Left cardiac atrium (tissue), 4 donors: ENCODE results near the gene RUNX2. TPM values are rescaled to one million over a fixed set of nuclear protein-coding genes. Genes with fewer than 3 reads are reported as not detected.
A peak's percentile ranks its signal among the peaks of the same experiment; 100 is the strongest.

Experiments used
- ATAC-seq, 2 donors: fragments of 200-7000 bp; cut with Tn5 transposase; one replicate each; pipeline ENCODE4 v1.9.1; 2020; ENCODE audit warnings: mild to moderate bottlenecking in 2 of 2, moderate library complexity in 2 of 2
- DNase-seq: peaks from one replicate; pipeline ENCODE4 v3.0.0-alpha.2; 2020
- intact Hi-C, 2 donors: fragments of 100-400 bp; cut with DNase I; formaldehyde crosslinking; loops; one replicate each; pipeline versions ENCODE4 v1.14.1 to v1.15.1; 2022 to 2023
- total RNA-seq, 2 donors: library from RNA; stranded (reverse); fragmentation: NEBNext Ultra II Directional; extraction: Animal tissue kit (Norgen Biotek cat#: 25700); gene quantifications; one replicate each; pipeline ENCODE4 v1.2.1, GENCODE V29; 2021
- donor health status: DM: no; HTN: yes; CAD: no.
- donor health status: DM: no; HTN: yes; CAD: no; lungs with severe emphysema.
- donor health status: DM: yes; HTN: yes; CAD: no.
- donor health status: Dilated cardiomyopathy.

Gene RUNX2
- total RNA-seq, 2 donors from 2014 or later = 0.44 to 0.68 TPM

- ATAC-seq (no peak), DNase-seq (no peak)
- intact Hi-C loops = loop anchor here in 1 of 2 donors (2.0 kb wide), 1 partner anchor 18 kb away; no protein-coding TSS in a partner anchor
Observed at GRCh38 chr6:45344900-45345299, 16.8 kb downstream of the RUNX2 start.

GRCh38 chr6:45350186-45350710, 22.1 kb downstream of the RUNX2 start:
- DNase-seq (no peak), ATAC-seq (no peak)
- intact Hi-C loops = no loop called here

GRCh38 chr6:45351076-45351475, 22.9 kb downstream of the RUNX2 start:
- intact Hi-C loops = no loop called here
- DNase-seq (no peak), ATAC-seq (no peak)

- intact Hi-C loops = no loop called here
- no peak for ATAC-seq
- DNase-seq = no peak
Observed at GRCh38 chr6:45351667-45352066, 23.5 kb downstream of the RUNX2 start.

- intact Hi-C loops = no loop called here
- ATAC-seq (no peak), DNase-seq (no peak)
Observed at GRCh38 chr6:45353654-45354053, 25.5 kb downstream of the RUNX2 start.

GRCh38 chr6:45364466-45364865, 36.3 kb downstream of the RUNX2 start:
- DNase-seq = no peak
- ATAC-seq = no peak
- intact Hi-C loops = no loop called here

GRCh38 chr6:45365036-45365435, 36.9 kb downstream of the RUNX2 start:
- ATAC-seq (no peak), DNase-seq (no peak)
- intact Hi-C loops = no loop called here

- intact Hi-C loops = no loop called here
- no peak for DNase-seq
- ATAC-seq = no peak
Observed at GRCh38 chr6:45366534-45366933, 38.4 kb downstream of the RUNX2 start.

- intact Hi-C loops = no loop called here
- ATAC-seq (no peak), DNase-seq (no peak)
Observed at GRCh38 chr6:45367999-45368398, 39.9 kb downstream of the RUNX2 start.

GRCh38 chr6:45369870-45370269, 41.7 kb downstream of the RUNX2 start:
- no peak for ATAC-seq

GRCh38 chr6:45371924-45372573, 43.9 kb downstream of the RUNX2 start:
- DNase-seq = no peak
- intact Hi-C loops = no loop called here
- ATAC-seq = no peak

More at GRCh38 chr6:45369870-45370269, 41.7 kb downstream of the RUNX2 start:
- intact Hi-C loops = no loop called here
- DNase-seq = no peak

- intact Hi-C loops = no loop called here
- DNase-seq = no peak
- no peak for ATAC-seq
Observed at GRCh38 chr6:45375449-45375848, 47.3 kb downstream of the RUNX2 start.

- intact Hi-C loops = no loop called here
- ATAC-seq = no peak
- DNase-seq = no peak
Observed at GRCh38 chr6:45376310-45377042, 48.3 kb downstream of the RUNX2 start.

- DNase-seq (peak; percentile 88), ATAC-seq (no peak)
- intact Hi-C loops = no loop called here
Observed at GRCh38 chr6:45377043-45377553, 49.0 kb downstream of the RUNX2 start.

GRCh38 chr6:45377554-45378333, 49.6 kb downstream of the RUNX2 start, which contains the start of gene SUPT3H:
SUPT3H (minus strand) TSS chr6:45377934.
- peak; percentile 94 for DNase-seq
- intact Hi-C loops = no loop called here
- peak; percentile 97 to 98 for ATAC-seq

GRCh38 chr6:45378334-45378926, 50.3 kb downstream of the RUNX2 start:
- intact Hi-C loops = no loop called here
- peak; percentile 36 to 55 for ATAC-seq
- DNase-seq = peak; percentile 45

- intact Hi-C loops = no loop called here
- ATAC-seq (no peak), DNase-seq (no peak)
Observed at GRCh38 chr6:45382391-45382790, 54.3 kb downstream of the RUNX2 start.

GRCh38 chr6:45386501-45386900, 58.4 kb downstream of the RUNX2 start:
- intact Hi-C loops = no loop called here

GRCh38 chr6:45387236-45387635, 59.1 kb downstream of the RUNX2 start:
- no peak for ATAC-seq
- intact Hi-C loops = no loop called here

More at GRCh38 chr6:45386501-45386900, 58.4 kb downstream of the RUNX2 start:
- ATAC-seq (no peak), DNase-seq (no peak)

More at GRCh38 chr6:45387236-45387635, 59.1 kb downstream of the RUNX2 start:
- DNase-seq = no peak
